GM19351 (cell line): ENCODE results near the gene PDAP1.
"Not testable (repeated sequence)": the region's sequence is repeated elsewhere in the genome, so short reads cannot be mapped to it uniquely, and the experiment has no call there.

ENCODE experiments used
- ATAC-seq: cut with Tn5 transposase; IDR thresholded peaks from one replicate; pipeline ENCODE4 v1.9.1; 2021; ENCODE audit warnings: mild to moderate bottlenecking, moderate library complexity; ENCODE audit not compliant: unreplicated experiment

Gene PDAP1

GRCh38 chr7:99357701-99358490, 50.5 kb downstream of the PDAP1 start:
- no peak for ATAC-seq

- ATAC-seq, result no peak
These were observed 53.3 kb downstream of the PDAP1 start for GRCh38 chr7:99355098-99355497.

- no peak for ATAC-seq
These were observed 56.1 kb downstream of the PDAP1 start for GRCh38 chr7:99352247-99352646.

- ATAC-seq, result not testable (repeated sequence)
These were observed 57.8 kb downstream of the PDAP1 start for GRCh38 chr7:99350641-99351040.
